BJ (cell line): ENCODE measurements around the gene CYP2W1. TPM values are rescaled to one million over a fixed set of nuclear protein-coding genes. Genes with fewer than 3 reads are reported as not detected.
"Not testable (repeated sequence)": the region's sequence is repeated elsewhere in the genome, so short reads cannot be mapped to it uniquely, and the experiment has no call there.

ENCODE experiments used
- CTCF ChIA-PET: fragments of 350-600 bp; formaldehyde crosslinking; extraction: SDS; loops from one replicate; lab custom pipeline; 2021; ENCODE audit warnings: antibody characterized with exemption, inconsistent platforms; lab: Yijun Ruan, JAX
- POLR2A ChIA-PET: fragments of 300-600 bp; sonication (Branson Sonifier 250); formaldehyde crosslinking; extraction: SDS; loops from one replicate; lab custom pipeline; 2021; ENCODE audit warnings: antibody characterized with exemption; lab: Charles Lee
- DNase-seq: peaks from one replicate; pipeline ENCODE4 v3.0.0-alpha.2; 2011; ENCODE audit warnings: low read depth
- H3K27me3 ChIP-seq: 2 replicates; pipeline ENCODE4 v1.6.0; 2011; ENCODE audit warnings: low read length; ENCODE audit not compliant: control insufficient read depth, insufficient read depth
- H3K36me3 ChIP-seq: 2 replicates; pipeline ENCODE4 v1.5.1; 2011; ENCODE audit warnings: low read length; ENCODE audit not compliant: control insufficient read depth, insufficient read depth
- H3K4me3 ChIP-seq: 2 replicates; pipeline ENCODE4 v1.5.1; 2011; ENCODE audit warnings: low read depth, mild to moderate bottlenecking, control low read depth, low read length
- CTCF ChIP-seq: IDR thresholded peaks from 2 replicates; pipeline ENCODE4 v1.5.1; 2011; ENCODE audit warnings: low read depth, mild to moderate bottlenecking, control low read depth, inconsistent platforms, low read length, moderate library complexity; ENCODE audit not compliant: insufficient read depth
- polyA plus RNA-seq: library from polyadenylated mRNA; depleted of rRNA; stranded (reverse); fragments of >200 nt; gene quantifications from 2 replicates; pipeline ENCODE4 v1.2.3, GENCODE V29; 2011

Gene CYP2W1
- polyA plus RNA-seq, 1 experiment: not detected

GRCh38 chr7:957418-958220, 25.4 kb upstream of the CYP2W1 start:
- ChIA-PET POLR2A (no interaction called here), CTCF (interaction anchor here (0.9 to 1.7 kb wide), 4 partner anchors 17 to 226 kb away, joined by 3 to 4 read pairs (median 4); no protein-coding TSS in a partner anchor)
- DNase-seq: no peak
- Histone ChIP-seq H3K36me3 (no peaks in the 10 kb centered on the region), H3K27me3 (peaks cover 11% of the 10 kb centered on the region), H3K4me3 (no peak overlapping the region)
- TF ChIP-seq CTCF: no peak

- Histone ChIP-seq H3K4me3 (no peak overlapping the region), H3K27me3 (peaks cover 11% of the 10 kb centered on the region), H3K36me3 (no peaks in the 10 kb centered on the region)
- CTCF ChIA-PET: interaction anchor here (1.4 kb wide), 1 partner anchor 48 kb away, joined by 4 read pairs; no protein-coding TSS in a partner anchor
- no peak for DNase-seq
- POLR2A ChIA-PET: no interaction called here
- TF ChIP-seq CTCF: no peak
Observed at GRCh38 chr7:958221-959200, 24.5 kb upstream of the CYP2W1 start.

GRCh38 chr7:959271-959670, 23.7 kb upstream of the CYP2W1 start:
- POLR2A ChIA-PET: no interaction called here
- no peak for DNase-seq

GRCh38 chr7:959740-960139, 23.2 kb upstream of the CYP2W1 start:
- DNase-seq, H3K4me3 ChIP-seq, CTCF ChIA-PET, POLR2A ChIA-PET, H3K36me3 ChIP-seq: not testable (repeated sequence)
- H3K27me3 ChIP-seq: peaks cover 11% of the 10 kb centered on the region

More at GRCh38 chr7:959271-959670, 23.7 kb upstream of the CYP2W1 start:
- H3K27me3 ChIP-seq: peaks cover 11% of the 10 kb centered on the region
- CTCF ChIA-PET: no interaction called here
- no peak for TF ChIP-seq CTCF
- no peak overlapping the region for H3K4me3 ChIP-seq
- H3K36me3 ChIP-seq: no peaks in the 10 kb centered on the region

GRCh38 chr7:960269-960871, 22.6 kb upstream of the CYP2W1 start:
- Histone ChIP-seq H3K36me3 (no peaks in the 10 kb centered on the region), H3K4me3 (no peak overlapping the region), H3K27me3 (peaks cover 10% of the 10 kb centered on the region)
- no peak for TF ChIP-seq CTCF
- ChIA-PET CTCF (no interaction called here), POLR2A (no interaction called here)
- DNase-seq: no peak

- H3K36me3 ChIP-seq, DNase-seq, POLR2A ChIA-PET, H3K27me3 ChIP-seq, CTCF ChIA-PET, H3K4me3 ChIP-seq: not testable (repeated sequence)
Observed at GRCh38 chr7:960972-961371, 22.0 kb upstream of the CYP2W1 start.
